SKM-1 (cell line): ENCODE results near the gene CACNA1I.

Experiments
- DNase-seq: peaks from one replicate; lab custom pipeline; 2025; ENCODE audit not compliant: unreplicated experiment; lab: John Stamatoyannopoulos, UW

Gene CACNA1I

DNA sequence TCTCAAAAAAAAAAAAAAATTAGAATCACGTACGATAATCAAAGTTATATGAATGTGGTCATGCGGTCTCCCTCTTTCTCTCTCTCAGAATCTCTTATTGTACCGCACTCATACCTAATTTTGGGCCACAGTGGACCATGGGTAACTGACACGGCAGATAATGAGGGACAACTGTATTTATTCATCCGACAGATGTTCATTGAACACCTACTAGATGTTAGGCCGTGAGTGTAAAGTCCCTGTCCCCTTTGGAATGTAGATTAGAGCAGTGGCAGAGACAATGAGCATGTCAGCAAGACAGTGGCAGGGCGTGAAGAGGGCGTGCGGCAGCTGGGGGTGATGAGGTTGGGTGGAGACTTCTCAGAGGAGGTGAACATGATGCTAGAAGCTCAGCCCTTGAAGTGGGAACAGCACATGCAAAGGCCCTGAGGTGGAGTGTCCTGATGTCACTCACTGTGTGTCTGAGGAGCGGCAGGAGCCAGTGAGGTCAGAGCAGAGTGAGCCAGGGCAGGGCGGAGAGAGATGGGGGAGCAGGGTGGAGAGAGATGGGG is 25.1 kb downstream of the CACNA1I start:
- no peak for DNase-seq

DNA sequence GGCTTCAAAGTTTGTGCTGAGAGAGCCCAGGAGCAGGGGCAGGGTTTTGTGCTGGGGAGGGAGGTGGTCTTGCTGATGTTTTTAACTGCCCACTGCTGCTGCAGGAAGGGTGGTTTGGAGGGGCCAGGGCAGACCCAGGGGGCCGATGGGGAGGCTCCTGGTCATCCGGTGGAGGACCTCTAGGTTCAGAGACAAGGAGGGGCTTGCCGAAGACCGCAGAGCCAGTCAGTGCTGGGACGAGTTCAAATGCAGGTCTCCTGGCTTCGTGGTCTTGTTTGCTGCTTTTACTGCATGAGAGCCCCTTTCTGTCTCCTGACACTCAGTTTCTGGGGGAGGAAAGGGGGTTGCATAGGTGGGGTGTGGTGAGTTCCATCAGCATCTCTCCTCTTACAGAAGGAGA is 26.0 kb downstream of the CACNA1I start:
- no peak for DNase-seq

DNA sequence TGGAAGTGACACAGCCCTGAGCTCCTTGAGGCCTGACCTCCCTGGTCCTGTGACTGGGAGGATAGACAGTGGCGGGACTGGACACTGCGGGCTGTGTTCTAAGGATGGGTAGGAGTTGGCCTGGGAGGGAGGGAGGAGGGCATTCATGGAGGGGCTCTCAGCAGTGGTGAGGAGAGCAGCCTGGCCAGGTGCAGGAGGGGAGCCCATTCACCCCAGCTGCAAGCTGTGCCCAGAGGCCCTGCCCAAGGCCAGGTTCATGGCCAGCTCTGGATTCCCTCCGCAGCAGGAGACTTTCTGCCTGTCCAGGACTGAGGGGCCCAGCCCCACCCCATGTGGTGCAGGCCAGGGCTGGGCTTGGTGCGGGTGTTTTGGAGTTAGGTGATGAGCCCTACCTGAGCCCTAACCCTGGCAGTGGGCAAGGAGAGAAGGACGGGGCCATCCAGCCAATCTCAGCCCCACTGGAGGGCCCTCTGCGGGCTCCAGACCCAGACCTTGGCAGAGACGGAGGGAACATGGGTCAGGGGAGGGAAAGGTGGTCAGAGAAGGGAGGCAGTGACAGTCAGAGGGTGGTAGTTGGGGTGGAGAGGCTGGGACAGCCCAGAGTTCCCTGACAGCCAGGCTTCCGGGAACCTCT is 26.8 kb downstream of the CACNA1I start:
- DNase-seq, result no peak

DNA sequence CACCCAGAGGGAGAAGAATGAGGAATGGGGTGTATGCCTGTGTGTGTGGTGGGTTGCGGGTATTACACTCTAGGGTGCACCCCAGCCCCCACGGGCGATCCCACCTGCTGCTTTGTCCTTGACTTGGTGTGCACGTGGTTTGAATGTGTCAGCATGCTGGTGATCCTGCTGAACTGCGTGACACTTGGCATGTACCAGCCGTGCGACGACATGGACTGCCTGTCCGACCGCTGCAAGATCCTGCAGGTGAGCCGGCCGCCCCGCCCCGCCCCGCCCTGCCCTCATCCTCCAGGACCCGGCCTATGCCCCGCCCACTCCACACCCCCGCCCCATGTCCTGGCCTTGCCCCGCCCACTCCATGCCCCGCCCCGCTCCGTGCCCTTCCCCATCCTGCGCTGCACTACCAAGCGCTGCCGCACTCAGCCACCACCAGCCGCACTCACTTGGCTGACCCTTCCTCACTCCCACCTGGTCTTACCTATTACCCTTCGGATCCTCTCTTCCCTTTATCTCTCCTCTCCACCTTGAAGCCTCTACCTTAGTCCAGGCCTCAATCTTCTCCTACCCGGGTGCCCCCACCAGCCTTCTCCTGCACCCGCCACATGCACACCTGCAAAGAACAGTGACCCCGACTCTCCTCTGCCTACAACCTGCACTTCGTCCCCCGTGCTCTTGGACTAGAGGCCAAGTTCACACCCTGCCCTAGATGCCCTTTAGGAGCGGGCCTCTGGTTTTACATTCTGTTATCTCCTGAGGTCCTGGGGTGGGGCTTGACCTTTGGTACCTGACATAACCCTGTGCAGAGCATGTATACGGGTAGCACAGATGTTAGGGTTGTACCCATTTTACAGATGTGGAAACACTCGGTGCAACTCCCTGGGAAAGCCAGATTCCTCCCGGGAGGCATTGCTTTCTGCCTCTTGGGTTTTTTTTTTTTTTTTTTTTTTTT is 27.7 kb downstream of the CACNA1I start:
- DNase-seq, result no peak

DNA sequence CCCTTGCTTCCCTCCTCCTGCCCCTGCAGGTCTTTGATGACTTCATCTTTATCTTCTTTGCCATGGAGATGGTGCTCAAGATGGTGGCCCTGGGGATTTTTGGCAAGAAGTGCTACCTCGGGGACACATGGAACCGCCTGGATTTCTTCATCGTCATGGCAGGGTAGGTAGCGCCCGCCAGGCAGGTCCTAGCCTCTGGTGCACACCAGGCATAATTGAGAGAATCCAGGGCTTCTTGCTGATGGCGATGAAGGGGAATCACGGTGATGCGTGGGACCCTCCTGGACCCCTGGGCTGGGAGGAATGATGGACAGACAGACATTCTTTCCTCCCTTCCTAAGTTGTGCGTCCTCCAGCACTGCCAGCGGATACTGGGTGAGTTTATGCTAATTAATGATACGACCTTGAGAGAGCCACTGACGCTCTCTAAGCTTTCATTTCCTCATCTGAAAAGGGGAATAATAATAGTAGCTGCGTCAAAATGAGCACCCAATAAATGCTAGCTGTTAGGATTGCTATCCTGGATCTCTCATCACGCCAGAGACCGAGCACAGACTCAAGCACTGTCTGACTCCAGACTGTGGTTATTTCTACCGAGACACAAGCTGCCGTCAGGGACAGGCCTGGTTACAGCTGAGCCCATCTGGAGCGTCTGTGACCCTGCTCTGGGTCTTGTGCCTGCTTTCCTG is 30.1 kb downstream of the CACNA1I start:
- DNase-seq, result no peak

DNA sequence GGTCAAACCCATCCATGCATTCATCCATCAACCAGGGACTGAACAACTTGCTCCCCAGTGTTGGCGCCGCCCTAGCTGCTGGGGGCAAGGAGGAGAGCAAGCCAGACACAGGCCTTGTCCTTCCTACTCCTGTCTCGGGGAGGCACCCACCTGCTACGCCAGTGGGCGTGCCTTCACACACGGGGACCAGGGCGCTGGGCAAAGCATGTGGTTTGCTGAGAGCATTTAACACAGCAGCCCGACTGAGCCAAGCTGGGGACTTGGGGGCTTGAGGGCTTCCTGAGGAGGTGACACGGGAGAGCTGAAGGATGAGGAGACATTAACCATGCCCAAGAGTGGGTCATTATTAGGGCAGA is 30.6 kb downstream of the CACNA1I start:
- no peak for DNase-seq

DNA sequence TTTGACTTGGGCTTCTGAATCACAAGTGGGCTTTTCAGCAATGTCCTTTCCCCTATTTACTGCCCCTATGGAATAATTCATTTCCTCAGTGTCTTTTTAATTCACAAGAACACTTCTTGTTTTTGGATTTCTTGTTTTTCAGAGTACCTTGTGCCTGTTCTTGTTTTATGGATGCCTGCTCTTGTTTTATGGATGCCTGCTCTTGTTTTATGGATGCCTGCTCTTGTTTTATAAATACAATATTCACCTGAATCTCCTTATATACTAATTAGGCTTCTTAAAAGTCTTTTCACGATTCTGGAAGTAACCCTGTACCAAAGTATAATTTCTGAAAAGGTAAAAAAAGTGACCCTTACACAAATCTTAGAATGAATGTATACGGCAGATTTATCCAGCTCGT is 32.8 kb downstream of the CACNA1I start:
- DNase-seq, result no peak

DNA sequence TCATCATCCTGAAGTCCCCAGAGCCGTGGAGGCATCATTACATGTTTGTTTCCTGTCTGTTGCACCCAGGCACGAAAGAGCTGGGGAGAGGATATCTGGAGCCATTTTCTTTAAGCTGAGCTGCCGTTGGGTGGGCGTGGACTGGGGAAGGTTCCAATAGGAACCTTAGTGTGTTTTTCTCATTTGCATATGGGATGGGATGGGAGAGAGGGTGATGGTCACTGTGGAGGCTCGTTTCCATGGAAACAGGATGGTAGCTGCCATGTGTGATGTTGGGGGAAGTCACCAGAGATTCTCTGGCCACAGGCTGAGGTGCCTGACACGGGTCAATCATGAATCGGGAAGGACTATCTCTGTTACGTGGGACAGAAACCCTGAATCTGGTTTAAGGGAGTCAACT is 39.7 kb downstream of the CACNA1I start:
- no peak for DNase-seq

DNA sequence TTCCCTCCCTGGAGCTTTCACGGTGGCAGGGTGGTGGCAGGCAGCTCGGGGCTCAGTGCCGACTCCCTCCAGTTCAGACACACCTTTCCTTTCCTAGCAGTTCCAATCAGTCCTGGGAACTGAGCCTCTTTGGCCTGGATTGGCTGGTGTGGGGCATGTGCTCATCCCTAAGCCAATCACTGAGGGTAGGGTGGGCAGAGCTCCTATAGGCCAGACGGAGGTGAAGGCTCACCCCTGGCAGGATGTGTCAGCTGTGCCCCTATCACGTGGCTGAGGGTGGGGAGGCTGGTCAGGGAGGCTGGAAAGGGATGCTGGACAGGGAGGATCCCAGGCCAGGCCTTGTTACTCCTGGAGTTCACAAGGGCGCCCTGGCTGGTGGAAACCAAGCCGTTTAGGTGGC is 40.2 kb downstream of the CACNA1I start:
- no peak for DNase-seq

DNA sequence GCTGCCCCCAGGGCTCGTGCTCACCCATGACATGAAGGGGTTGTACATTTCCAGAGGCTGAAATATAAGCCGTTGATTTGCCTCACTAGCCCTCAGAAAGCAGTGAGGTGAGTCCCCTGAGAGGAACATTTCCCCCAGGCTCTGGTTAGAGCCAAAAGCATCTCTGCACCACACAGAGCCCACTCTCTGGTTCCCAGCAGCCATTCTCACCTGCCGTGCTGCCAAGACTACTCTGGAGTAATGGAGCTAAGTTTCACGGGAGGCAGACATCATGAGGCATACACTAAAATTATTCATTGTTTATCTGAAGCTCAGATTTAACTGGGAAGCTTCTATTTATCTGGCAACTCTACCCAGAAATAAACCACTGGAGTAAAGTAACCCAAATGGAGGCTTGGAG is 40.8 kb downstream of the CACNA1I start:
- no peak for DNase-seq

DNA sequence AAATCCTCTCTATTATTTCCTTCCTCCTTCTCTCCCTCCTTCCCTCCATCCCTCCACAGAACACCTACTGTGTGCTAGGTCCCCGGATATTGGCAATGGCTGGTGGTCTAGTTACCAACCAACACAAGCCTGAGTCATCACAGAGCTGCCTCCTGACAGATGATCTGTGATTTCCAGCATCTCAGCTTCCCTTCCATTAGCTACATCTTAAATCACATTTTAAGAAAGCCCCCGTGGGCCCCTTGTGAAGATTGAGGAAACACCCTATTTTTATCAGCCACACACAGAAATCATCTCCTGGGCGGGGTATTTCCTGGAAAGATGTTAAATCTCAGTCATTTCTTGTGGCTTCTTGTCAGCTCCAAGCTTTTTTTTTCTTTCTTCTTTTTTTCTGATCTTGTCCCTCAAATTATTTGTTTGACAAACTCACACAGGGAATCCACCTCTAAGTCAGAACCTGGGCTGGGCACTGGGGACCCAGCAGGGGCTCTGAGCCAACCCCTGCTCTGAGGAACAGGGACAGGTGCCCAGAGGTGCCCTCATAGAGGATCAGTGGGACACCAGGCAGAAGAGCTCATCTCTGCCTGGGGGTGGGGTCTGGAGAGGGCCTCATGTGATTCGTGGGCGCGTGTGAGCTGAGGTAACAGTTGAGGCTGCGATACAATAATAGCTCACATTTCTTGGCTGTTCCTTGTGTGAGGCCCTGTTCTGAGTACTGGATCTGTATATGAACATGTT is 42.4 kb downstream of the CACNA1I start:
- DNase-seq, result no peak

DNA sequence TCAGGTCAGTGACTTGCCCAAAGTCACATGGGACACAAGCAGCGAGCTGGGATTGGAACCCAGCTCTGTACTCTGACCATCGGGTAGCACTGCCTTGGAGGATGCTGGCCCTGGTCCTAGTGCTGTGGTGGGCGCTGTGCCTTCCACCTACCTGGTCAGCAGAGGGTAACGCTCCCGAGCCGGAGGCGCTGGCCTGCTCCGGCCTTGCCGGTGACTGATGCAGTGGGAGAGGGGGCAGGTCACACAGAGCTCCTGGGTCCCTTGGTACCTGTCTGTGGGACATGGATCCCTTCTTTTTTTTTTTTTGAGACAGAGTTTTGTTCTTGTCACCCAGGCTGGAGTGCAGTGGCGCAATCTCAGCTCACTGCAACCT is 43.0 kb downstream of the CACNA1I start:
- no peak for DNase-seq

DNA sequence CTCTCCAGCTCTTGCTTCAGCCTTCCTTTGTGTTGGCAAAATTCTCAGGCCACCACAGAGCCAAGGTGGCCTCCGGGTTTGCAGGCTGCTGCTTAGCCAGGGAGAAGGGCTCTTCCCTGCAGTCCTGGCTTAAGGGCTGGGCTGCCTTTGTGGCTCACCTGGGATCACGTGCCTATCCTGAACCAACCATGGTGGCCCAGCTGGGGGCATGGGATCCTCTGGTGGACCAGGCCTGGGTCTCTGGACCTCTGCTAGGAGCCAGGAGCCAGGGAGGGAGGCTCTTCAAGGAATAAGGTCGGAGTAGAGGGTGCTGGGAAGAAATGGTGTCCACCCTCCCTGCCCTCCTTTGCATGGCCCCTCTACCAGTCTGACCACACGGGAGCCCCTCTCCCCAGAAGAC is 43.9 kb downstream of the CACNA1I start:
- no peak for DNase-seq

DNA sequence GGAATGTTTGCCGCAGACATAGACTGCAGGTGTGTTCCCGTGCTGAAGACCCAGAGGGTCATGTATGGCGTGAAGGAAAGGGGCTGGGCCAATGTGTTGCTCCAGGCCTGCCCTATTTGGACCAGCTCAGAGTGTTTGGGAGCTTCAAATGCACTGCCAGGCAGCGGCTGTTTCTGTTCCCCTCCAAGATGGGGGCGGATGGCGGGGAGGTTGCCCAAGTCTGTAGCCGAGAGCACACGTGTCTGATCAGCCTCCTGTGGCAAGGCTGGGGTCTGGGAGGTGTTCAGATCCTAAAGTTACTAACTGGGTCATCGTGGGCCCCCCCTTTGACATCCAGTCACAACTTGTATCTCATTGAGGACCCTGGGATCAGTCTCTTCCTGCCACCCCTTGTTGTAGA is 45.5 kb downstream of the CACNA1I start:
- DNase-seq, result no peak

DNA sequence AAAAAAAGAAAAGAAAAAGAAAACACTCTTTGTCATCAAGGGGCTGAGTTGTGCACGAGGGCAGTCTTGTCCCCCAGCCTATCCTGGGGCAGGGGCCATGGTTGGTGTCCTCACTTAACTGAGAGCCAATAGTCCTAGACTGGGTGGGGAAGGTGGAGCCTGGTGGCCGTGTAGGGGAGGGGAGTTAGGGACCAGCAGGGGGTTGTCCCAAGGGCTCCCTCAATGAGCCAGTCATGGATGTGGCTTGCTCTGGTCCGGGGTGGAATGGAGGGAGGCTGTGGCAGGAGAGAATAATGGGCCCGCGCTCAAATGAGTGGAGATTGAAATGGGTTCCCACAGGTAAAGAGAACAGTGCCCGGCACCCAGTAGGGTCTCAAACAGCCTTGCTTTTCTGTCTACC is 46.2 kb downstream of the CACNA1I start:
- DNase-seq, result no peak

DNA sequence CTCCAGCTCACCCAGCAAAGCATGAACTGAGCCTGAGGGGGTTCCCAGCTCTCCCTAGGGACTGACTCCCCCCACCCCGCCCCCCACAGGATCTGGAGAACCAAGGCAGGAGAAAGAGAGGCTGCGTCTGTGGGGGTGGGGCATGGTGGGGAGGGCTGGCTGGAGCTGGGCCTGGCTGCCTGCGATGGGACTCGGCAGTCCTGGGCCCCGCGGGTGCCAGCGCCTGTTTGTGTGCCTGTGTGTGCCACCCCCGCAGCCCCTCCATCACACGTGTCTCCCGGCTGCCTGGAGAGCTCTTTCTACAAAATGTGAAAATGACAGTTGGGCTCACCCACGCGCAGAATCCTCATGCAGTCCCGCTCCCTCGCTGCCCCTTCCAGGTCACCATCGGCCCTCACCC is 46.8 kb downstream of the CACNA1I start:
- no peak for DNase-seq

DNA sequence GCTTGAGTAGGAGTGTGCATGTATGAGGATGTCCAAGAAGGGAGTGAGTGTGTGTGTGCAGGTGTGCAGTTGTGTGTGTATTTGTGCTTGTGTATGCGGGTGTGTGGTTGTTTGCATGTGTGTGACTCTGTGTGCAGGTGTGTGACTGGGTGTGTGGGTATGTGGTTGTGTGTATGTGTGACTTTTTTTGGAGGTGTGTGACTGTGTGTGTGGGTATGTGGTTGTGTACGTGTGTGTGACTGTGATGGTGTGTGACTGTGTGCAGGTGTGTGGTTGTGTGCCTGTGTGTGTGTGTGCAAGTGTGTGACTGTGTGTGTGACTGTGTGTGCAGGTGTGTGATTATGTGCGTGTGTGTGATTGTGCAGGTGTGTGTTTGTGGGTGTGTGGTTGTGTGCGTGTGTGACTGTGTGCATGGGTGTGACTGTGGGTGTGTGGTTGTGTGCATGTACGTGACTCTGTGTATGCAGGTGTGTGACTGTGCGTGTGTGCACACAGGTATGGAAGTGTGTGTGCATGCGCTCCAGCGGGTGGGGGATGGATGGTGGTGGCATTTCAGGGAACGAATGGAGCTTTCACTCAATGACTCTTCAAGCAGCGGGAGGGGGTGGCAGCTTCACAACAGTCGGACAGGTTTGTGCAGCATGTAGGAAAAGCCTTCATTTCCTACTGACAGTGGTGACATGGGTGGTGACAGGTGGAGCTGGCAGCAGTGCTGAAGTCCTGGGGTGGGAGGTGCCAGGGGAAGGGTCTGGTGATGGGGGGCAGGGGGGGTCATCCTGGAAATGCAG is 47.6 kb downstream of the CACNA1I start:
- no peak for DNase-seq

DNA sequence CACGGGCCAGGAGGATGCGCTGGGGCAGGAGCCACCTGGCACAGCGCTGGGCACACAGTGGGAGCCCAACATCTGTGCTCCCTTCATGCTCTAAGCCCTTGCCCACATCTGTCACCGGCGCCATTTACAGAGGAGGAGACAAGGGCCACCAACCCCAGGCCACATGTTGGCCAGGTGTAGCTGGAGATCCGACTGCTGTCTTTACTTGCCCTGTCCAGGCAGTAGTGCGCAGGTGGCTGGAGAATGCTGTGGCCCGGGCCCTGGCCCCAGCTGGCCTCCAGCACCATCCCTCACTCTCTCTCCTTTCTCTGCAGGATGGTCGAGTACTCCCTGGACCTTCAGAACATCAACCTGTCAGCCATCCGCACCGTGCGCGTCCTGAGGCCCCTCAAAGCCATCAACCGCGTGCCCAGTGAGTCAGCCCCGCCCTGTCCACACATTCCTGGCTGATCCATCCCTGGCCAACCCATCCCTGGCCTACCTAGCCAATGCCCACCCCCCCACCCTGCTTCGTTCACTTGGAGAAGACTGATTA is 48.5 kb downstream of the CACNA1I start:
- DNase-seq, result no peak

DNA sequence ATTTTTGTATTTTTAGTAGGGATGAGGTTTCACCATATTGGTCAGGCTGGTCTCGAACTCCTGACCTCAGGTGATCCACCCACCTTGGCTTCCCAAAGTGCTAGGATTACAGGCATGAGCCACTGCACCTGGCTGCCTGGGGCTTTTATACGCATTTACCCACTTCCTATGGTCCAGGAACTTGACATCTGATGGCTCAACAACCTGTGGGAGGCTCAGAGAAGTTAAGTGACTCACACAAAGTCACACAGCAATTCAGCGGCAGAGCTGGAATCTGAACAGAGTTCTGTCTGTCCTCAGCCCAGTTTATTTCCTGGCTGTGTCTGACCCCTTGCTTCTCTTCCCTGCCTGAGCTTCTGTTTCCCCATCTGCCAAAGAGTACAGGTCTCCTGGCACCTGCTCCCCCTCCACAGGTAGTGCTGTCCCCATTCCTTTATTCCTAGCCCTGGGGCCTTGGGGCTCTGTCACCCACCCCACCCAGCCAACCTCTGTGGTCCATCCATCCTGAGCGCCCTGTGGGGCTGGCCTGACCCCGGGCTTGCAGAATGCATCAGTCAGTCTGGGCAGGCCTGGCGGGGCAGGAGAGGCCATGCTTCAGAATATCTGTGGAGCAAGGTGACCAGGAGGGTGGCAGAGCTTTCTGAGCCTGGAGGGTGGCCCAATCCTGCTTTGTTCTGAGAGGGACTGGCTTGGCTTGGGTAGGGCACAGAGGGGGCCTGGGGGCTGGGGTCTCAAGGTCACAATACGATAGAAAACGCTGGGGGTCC is 50.6 kb downstream of the CACNA1I start:
- DNase-seq, result no peak
